H1 (cell line): ENCODE data around the gene SYN1. TPM values are rescaled to one million over a fixed set of nuclear protein-coding genes. Genes with fewer than 3 reads are reported as not detected.

Experiments used
- CTBP2 ChIP-seq: IDR thresholded peaks from 2 replicates; pipeline ENCODE4 v1.7.0; 2011; ENCODE audit warnings: borderline replicate concordance, mild to moderate bottlenecking, moderate library complexity, mixed read lengths, low read length; ENCODE audit not compliant: insufficient read depth, insufficient read length
- HDAC2 ChIP-seq, 2 experiments: fragments of 300-600 bp in 1 of 2; sonication (generic) in 1 of 2; IDR thresholded peaks; 2 replicates each; pipeline ENCODE4 v1.6.1; 2011 to 2012; ENCODE audit warnings: low read depth in 2 of 2, low read length in 2 of 2, mild to moderate bottlenecking in 2 of 2, moderate library complexity in 2 of 2, borderline replicate concordance in 1 of 2, inconsistent platforms in 1 of 2
- JUND ChIP-seq: IDR thresholded peaks from 2 replicates; pipeline ENCODE4 v1.6.1; 2011; ENCODE audit warnings: mild to moderate bottlenecking, improper control_type of control experiment, low read length
- NANOG ChIP-seq: IDR thresholded peaks from 2 replicates; pipeline ENCODE4 v1.6.1; 2011; ENCODE audit warnings: low read length, low read depth, mild to moderate bottlenecking, inconsistent platforms; ENCODE audit not compliant: insufficient read depth, poor library complexity, severe bottlenecking
- SIN3A ChIP-seq, 2 experiments: IDR thresholded peaks in 1 of 2; conservative IDR thresholded peaks in 1 of 2; 2 replicates each; pipeline ENCODE4 v1.6.1; 2011 to 2012; ENCODE audit warnings: low read length in 2 of 2, improper control_type of control experiment in 1 of 2, low read depth in 1 of 2, mild to moderate bottlenecking in 1 of 2
- TEAD4 ChIP-seq: IDR thresholded peaks from 2 replicates; pipeline ENCODE4 v1.6.1; 2012; ENCODE audit warnings: low read depth, low read length, inconsistent platforms, mixed read lengths
- polyA plus RNA-seq, 7 experiments: library from polyadenylated mRNA; depleted of rRNA in 3 of 7; stranded (reverse) in 5 of 7; unstranded in 2 of 7; fragments of >200 nt in 5 of 7; fragments of 200-250 nt in 2 of 7; gene quantifications; 1 replicate in 5 of 7; 2 replicates in 1 of 7; 4 replicates in 1 of 7; pipeline versions ENCODE4 v1.2.1 to v1.2.3, GENCODE V29; 2011 to 2013; ENCODE audit warnings: missing spikeins in 2 of 7, mixed read lengths in 2 of 7
- total RNA-seq: library from RNA; stranded (reverse); fragmentation: NEBNext Ultra II Directional; extraction: Animal tissue kit (Norgen Biotek cat#: 25700); gene quantifications from 2 replicates; pipeline ENCODE4 v1.2.1, GENCODE V29; 2021
- TF ChIP-seq, protein P1 (sequence below): IDR thresholded peaks from 2 replicates; pipeline ENCODE4 v1.6.1; 2012; ENCODE audit warnings: low read length, inconsistent platforms

Gene SYN1
- total and polyA plus RNA-seq, 2 of the 8 experiments (the other 6 are each of a cell fraction or from before 2014, with no cell fraction given): 2.1 to 14.1 TPM

DNA sequence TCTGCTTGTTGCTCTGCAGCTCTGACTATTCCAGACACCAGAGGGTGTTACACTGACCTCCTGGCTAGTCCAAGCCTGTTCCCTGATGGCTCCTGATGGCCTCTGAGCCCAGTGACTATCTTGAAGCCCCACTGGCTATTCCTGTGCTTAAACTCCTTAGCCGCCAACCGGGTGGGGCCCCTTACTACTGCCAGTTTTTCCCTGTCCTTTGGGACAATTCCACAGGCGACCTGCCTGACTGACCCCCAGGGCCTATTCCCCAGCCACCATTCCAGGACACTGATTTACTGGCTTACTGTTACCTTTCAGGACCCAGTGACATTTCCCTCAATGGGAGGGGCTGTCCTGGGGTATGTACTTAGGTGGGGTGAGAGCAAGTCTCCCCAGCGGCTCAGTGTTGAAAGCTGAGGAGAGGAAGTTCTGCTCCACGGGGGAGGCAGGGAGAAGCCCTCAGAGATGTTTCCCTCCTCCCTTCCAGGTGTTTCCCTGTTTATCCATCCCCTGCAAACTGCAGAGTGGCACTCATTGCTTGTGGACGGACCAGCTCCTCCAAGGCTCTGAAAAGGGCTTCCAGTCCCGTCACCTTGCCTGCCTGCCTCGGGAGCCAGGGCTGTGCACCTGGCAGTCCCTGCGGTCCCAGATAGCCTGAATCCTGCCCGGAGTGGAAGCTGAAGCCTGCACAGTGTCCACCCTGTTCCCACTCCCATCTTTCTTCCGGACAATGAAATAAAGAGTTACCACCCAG, 33.4 kb downstream of the SYN1 start (continued):
- TF ChIP-seq NANOG: no peak
- no peak for TF ChIP-seq HDAC2 (IDR thresholded peaks at IDR 0.05; ENCODE audit: borderline replicate concordance in 1 of 2, low read depth in 2 of 2, low read length in 2 of 2)
- TF ChIP-seq TEAD4: no peak
- no peak for TF ChIP-seq SIN3A (conservative IDR thresholded peaks at IDR 0.05 in 1 of 2, IDR thresholded peaks at IDR 0.05 in 1 of 2; ENCODE audit: low read depth in 1 of 2, low read length in 2 of 2)
- TF ChIP-seq, protein P1, sequence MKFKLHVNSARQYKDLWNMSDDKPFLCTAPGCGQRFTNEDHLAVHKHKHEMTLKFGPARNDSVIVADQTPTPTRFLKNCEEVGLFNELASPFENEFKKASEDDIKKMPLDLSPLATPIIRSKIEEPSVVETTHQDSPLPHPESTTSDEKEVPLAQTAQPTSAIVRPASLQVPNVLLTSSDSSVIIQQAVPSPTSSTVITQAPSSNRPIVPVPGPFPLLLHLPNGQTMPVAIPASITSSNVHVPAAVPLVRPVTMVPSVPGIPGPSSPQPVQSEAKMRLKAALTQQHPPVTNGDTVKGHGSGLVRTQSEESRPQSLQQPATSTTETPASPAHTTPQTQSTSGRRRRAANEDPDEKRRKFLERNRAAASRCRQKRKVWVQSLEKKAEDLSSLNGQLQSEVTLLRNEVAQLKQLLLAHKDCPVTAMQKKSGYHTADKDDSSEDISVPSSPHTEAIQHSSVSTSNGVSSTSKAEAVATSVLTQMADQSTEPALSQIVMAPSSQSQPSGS: no peak
- no peak for TF ChIP-seq JUND
- TF ChIP-seq CTBP2: no peak
